HTERT RPE-1 (cell line): Measurements from ENCODE around the gene SUGCT.

Experiments used
- in situ Hi-C: fragments of 300-500 bp; cut with MboI; formaldehyde crosslinking; loops from 4 replicates; pipeline ENCODE4 v1.14.3; 2020; ENCODE audit warnings: low sequenced_read_pairs

The SUGCT gene

GRCh38 chr7:40506158-40506557 lies 371.4 kb downstream of the SUGCT start:
- in situ Hi-C loops = no loop called here

GRCh38 chr7:40507166-40507565 lies 372.4 kb downstream of the SUGCT start:
- in situ Hi-C loops = no loop called here

- in situ Hi-C loops = no loop called here
Measured at GRCh38 chr7:40509287-40509996, 374.6 kb downstream of the SUGCT start.

- in situ Hi-C loops = no loop called here
Measured at GRCh38 chr7:40516376-40516775, 381.6 kb downstream of the SUGCT start.

GRCh38 chr7:40519009-40519408 lies 384.2 kb downstream of the SUGCT start:
- in situ Hi-C loops = no loop called here

GRCh38 chr7:40520986-40521738 lies 386.4 kb downstream of the SUGCT start:
- in situ Hi-C loops = no loop called here

GRCh38 chr7:40525764-40526163 lies 391.0 kb downstream of the SUGCT start:
- in situ Hi-C loops = no loop called here

- in situ Hi-C loops = no loop called here
Measured at GRCh38 chr7:40526951-40527715, 392.3 kb downstream of the SUGCT start.

- in situ Hi-C loops = no loop called here
Measured at GRCh38 chr7:40527723-40528122, 392.9 kb downstream of the SUGCT start.

GRCh38 chr7:40530292-40530691 lies 395.5 kb downstream of the SUGCT start:
- in situ Hi-C loops = no loop called here

GRCh38 chr7:40531956-40532355 lies 397.2 kb downstream of the SUGCT start:
- in situ Hi-C loops = no loop called here

- in situ Hi-C loops = no loop called here
Measured at GRCh38 chr7:40535678-40536077, 400.9 kb downstream of the SUGCT start.

- in situ Hi-C loops = no loop called here
Measured at GRCh38 chr7:40536421-40536820, 401.6 kb downstream of the SUGCT start.

- in situ Hi-C loops = no loop called here
Measured at GRCh38 chr7:40538281-40538680, 403.5 kb downstream of the SUGCT start.

GRCh38 chr7:40541336-40541735 lies 406.5 kb downstream of the SUGCT start:
- in situ Hi-C loops = no loop called here

- in situ Hi-C loops = no loop called here
Measured at GRCh38 chr7:40542982-40543741, 408.4 kb downstream of the SUGCT start.

- in situ Hi-C loops = no loop called here
Measured at GRCh38 chr7:40544221-40544723, 409.5 kb downstream of the SUGCT start.

GRCh38 chr7:40544871-40545303 lies 410.1 kb downstream of the SUGCT start:
- in situ Hi-C loops = no loop called here

GRCh38 chr7:40545739-40546138 lies 410.9 kb downstream of the SUGCT start:
- in situ Hi-C loops = no loop called here

- in situ Hi-C loops = no loop called here
Measured at GRCh38 chr7:40546616-40547501, 412.1 kb downstream of the SUGCT start.
